Suprapubic skin (tissue), 4 donors: ENCODE data around the gene PEPD. TPM values are rescaled to one million over a fixed set of nuclear protein-coding genes. Genes with fewer than 3 reads are reported as not detected.

Source experiments
- DNase-seq, 2 donors: peaks; one replicate each; pipeline ENCODE4 v3.0.0-alpha.2; 2019; ENCODE audit warnings: low spot score in 2 of 2
- H3K27ac ChIP-seq: fragments of 200-600 bp; sonication (generic); one replicate; pipeline ENCODE4 v1.5.1; 2019
- H3K27me3 ChIP-seq: fragments of 200-600 bp; sonication (generic); one replicate; pipeline ENCODE4 v1.5.1; 2019
- H3K36me3 ChIP-seq: fragments of 200-600 bp; sonication (generic); one replicate; pipeline ENCODE4 v1.5.1; 2019
- H3K4me1 ChIP-seq: fragments of 200-600 bp; sonication (generic); one replicate; pipeline ENCODE4 v1.5.1; 2019
- H3K4me3 ChIP-seq: fragments of 200-600 bp; sonication (generic); one replicate; pipeline ENCODE4 v1.5.1; 2019; ENCODE audit warnings: mild to moderate bottlenecking
- H3K9me3 ChIP-seq: fragments of 200-600 bp; sonication (generic); one replicate; pipeline ENCODE4 v1.5.1; 2019
- EP300 ChIP-seq: sonication (generic); formaldehyde crosslinking; IDR thresholded peaks from one replicate; pipeline ENCODE4 v1.6.1; 2017; ENCODE audit warnings: antibody characterized with exemption
- POLR2A ChIP-seq, 2 donors: fragments of 450-650 bp; IDR thresholded peaks; one replicate each; pipeline ENCODE4 v1.6.1; 2017; ENCODE audit warnings: antibody characterized with exemption in 2 of 2, mild to moderate bottlenecking in 2 of 2, moderate library complexity in 2 of 2
- POLR2AphosphoS5 ChIP-seq, 3 donors: sonication (generic); formaldehyde crosslinking; IDR thresholded peaks; one replicate each; pipeline ENCODE4 v1.6.1; 2017; ENCODE audit warnings: antibody characterized with exemption in 3 of 3
- WGBS: methylation state at CpG from one replicate; pipeline ENCODE4 v1.1.5; 2018; 5-methylcytosine and 5-hydroxymethylcytosine counted together
- total RNA-seq, 4 donors: library from RNA; depleted of rRNA; stranded (reverse); fragments of >200 nt; gene quantifications; one replicate each; pipeline ENCODE4 v1.1.0, GENCODE V29; 2016
- TF ChIP-seq, protein P1 (sequence below), 2 donors: fragments of 200-600 bp in 1 of 2; fragments of 450-650 bp in 1 of 2; sonication (generic) in 1 of 2; IDR thresholded peaks; one replicate each; pipeline ENCODE4 v1.5.1; 2016 to 2019; ENCODE audit warnings: antibody characterized with exemption in 2 of 2, mild to moderate bottlenecking in 1 of 2, moderate library complexity in 1 of 2

PEPD gene
- total RNA-seq, 4 donors from 2014 or later: 35.2 to 73.8 (median 55.9) TPM

DNA sequence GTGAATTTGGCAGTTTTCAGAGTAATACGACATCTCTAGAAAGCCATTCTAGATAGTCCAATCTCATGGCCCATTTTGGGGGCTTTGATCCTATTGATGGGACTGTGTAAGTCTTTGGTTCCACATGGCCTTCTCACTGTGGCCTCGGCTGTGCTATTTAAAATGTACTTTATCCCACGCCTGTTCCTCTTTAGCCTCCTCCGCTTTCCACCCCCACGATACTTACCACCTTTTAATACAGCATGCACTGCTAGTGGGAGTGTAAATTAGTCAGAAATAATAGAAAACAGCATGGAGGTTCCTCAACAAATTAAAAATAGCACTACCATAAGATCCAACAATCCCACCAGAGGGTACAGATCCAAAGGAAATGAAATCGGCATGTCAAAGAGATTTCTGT lies 176.4 kb downstream of the PEPD start:
- Histone ChIP-seq H3K27me3 (no peaks in the 10 kb centered on the region), H3K9me3 (no peaks in the 10 kb centered on the region), H3K36me3 (no peaks in the 10 kb centered on the region), H3K27ac (no peak overlapping the region), H3K4me3 (no peak overlapping the region), H3K4me1 (peaks cover 37% of the 10 kb centered on the region)
- no peak for TF ChIP-seq EP300
- TF ChIP-seq POLR2A (IDR thresholded peaks at IDR 0.05): no peak
- TF ChIP-seq, protein P1, sequence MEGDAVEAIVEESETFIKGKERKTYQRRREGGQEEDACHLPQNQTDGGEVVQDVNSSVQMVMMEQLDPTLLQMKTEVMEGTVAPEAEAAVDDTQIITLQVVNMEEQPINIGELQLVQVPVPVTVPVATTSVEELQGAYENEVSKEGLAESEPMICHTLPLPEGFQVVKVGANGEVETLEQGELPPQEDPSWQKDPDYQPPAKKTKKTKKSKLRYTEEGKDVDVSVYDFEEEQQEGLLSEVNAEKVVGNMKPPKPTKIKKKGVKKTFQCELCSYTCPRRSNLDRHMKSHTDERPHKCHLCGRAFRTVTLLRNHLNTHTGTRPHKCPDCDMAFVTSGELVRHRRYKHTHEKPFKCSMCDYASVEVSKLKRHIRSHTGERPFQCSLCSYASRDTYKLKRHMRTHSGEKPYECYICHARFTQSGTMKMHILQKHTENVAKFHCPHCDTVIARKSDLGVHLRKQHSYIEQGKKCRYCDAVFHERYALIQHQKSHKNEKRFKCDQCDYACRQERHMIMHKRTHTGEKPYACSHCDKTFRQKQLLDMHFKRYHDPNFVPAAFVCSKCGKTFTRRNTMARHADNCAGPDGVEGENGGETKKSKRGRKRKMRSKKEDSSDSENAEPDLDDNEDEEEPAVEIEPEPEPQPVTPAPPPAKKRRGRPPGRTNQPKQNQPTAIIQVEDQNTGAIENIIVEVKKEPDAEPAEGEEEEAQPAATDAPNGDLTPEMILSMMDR (IDR thresholded peaks at IDR 0.05): no peak
- no peak for TF ChIP-seq POLR2AphosphoS5 (IDR thresholded peaks at IDR 0.05)
- DNase-seq: no peak
- WGBS: 90% methylated on average over 6 of the region's 6 CpGs

DNA sequence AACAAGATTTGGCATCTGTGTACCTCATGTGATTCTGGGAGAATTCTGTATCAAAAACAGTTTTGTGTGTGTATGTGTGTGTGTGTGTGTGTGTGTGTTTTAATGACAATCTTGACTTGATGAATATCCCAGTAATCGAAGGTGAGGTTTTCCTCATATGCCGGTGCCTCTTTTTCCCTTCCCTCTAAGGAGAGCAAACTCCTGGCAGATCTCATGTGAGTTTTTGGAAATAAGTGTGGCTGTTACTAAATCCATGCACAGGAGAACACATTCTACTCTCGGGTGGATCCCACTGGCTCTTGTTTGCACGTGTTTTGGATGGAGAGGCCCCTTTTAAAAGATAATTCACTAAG lies 177.0 kb downstream of the PEPD start:
- Histone ChIP-seq H3K27me3 (no peaks in the 10 kb centered on the region), H3K4me3 (no peak overlapping the region), H3K27ac (no peak overlapping the region), H3K36me3 (no peaks in the 10 kb centered on the region), H3K9me3 (no peaks in the 10 kb centered on the region), H3K4me1 (peaks cover 33% of the 10 kb centered on the region)
- no peak for DNase-seq
- TF ChIP-seq POLR2A (IDR thresholded peaks at IDR 0.05): no peak
- TF ChIP-seq, protein P1 (IDR thresholded peaks at IDR 0.05): no peak
- TF ChIP-seq EP300: no peak
- no peak for TF ChIP-seq POLR2AphosphoS5 (IDR thresholded peaks at IDR 0.05)
- 13% methylated on average over 4 of the region's 4 CpGs for WGBS

DNA sequence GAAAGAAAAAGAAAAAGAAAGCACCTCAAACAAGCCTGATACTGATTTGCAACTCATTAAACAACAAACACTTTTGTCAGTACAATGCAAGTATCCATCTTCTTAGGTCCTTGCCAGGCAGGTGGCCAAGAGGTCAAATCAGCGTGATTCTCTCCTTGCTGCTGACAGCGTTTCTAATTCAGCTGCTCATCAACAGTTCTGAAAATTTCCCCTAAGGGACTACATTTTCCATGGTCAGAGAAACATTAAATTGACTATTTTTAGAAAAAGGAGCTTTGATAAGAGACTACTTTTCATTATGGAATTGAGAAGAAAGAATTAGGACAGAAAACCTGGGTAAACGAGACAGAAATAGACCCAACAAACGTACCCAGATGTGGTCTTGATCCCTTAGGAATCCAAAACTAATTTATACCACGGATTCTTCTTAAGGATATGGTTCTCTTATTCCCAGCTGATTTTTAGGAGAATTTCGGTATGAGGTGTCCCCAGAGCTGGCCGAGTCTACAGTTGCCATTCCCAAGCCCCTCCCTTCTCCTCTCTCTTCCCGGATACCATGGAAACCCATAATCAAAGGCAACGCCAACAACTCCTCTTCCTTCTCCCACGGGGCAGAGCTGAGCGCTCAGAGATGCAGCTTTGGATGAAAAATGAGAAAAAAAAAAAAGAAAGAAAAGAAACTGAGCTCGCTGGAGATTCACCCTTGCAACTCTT lies 177.6 kb downstream of the PEPD start:
- H3K9me3 ChIP-seq: no peaks in the 10 kb centered on the region
- H3K4me3 ChIP-seq: no peak overlapping the region
- DNase-seq: no peak

DNA sequence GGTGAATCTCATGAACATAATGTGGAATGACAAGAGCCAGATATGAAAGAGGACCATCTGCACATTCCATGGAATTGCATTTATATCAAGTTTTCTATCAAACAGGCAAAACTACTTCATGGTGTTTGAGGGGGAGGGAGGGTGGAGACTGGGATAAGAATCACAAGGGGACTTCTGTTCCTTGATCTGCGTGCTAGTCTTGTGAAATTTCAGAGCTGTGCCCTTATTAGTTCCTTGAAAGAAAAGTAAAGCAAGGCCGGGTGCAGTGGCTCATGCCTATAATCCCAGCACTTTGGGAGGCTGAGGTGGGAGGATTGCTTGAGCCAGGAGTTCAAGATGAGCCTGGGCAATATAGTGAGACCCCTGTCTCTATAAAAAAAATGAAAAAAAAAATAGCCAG lies 178.3 kb downstream of the PEPD start:
- Histone ChIP-seq H3K27me3 (no peaks in the 10 kb centered on the region), H3K36me3 (no peaks in the 10 kb centered on the region), H3K4me1 (peaks cover 28% of the 10 kb centered on the region), H3K4me3 (no peak overlapping the region), H3K9me3 (no peaks in the 10 kb centered on the region), H3K27ac (no peak overlapping the region)
- no peak for DNase-seq
- 59% methylated on average over 2 of the region's 2 CpGs for WGBS
- TF ChIP-seq POLR2AphosphoS5 (IDR thresholded peaks at IDR 0.05): no peak

More for the DNA sequence above, 177.6 kb downstream of the PEPD start:
- H3K4me1 ChIP-seq: peaks cover 34% of the 10 kb centered on the region
- H3K36me3 ChIP-seq: no peaks in the 10 kb centered on the region
- no peak overlapping the region for H3K27ac ChIP-seq
- H3K27me3 ChIP-seq: no peaks in the 10 kb centered on the region
- no peak for TF ChIP-seq EP300
- TF ChIP-seq, protein P1 (IDR thresholded peaks at IDR 0.05): no peak
- TF ChIP-seq POLR2A (IDR thresholded peaks at IDR 0.05): no peak
- TF ChIP-seq POLR2AphosphoS5 (IDR thresholded peaks at IDR 0.05): no peak
- 13% methylated on average over 12 of the region's 12 CpGs for WGBS

DNA sequence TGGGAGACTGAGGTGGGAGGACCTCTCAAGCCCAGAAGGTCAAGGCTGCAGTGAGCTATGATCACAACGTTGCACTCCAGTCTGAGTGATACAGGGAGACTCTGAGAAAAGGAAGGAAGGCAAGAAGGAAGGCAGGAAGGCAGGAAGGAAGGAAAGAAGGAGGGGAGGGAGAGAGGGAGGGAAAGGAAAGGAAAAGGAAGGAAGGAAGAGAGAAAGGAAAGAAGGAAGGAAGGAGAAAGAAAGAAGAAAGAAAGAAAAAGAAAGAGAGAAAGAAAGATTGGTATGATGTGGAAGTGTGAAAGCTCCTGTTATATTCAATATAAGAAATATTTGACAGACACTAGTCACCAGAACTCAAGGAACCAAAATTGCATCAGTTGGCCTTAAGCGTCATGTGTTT lies 180.6 kb downstream of the PEPD start:
- DNase-seq: no peak
- Histone ChIP-seq H3K4me3 (no peak overlapping the region), H3K27me3 (no peaks in the 10 kb centered on the region), H3K27ac (no peak overlapping the region), H3K9me3 (no peaks in the 10 kb centered on the region), H3K36me3 (no peaks in the 10 kb centered on the region), H3K4me1 (peaks cover 28% of the 10 kb centered on the region)
- no peak for TF ChIP-seq POLR2A (IDR thresholded peaks at IDR 0.05)
- no peak for TF ChIP-seq EP300
- no peak for TF ChIP-seq POLR2AphosphoS5 (IDR thresholded peaks at IDR 0.05)
- TF ChIP-seq, protein P1 (IDR thresholded peaks at IDR 0.05): no peak
- 82% methylated on average over 2 of the region's 2 CpGs for WGBS
